HepG2 (cell line): Measurements from ENCODE around the gene DNAJA3. TPM values are rescaled to one million over a fixed set of nuclear protein-coding genes. Genes with fewer than 3 reads are reported as not detected.

Experiments
- GFI1 ChIP-seq: sonication (generic); formaldehyde crosslinking; IDR thresholded peaks from 2 replicates; pipeline ENCODE4 v1.5.0; 2020; ENCODE audit warnings: missing genetic modification reagents, mild to moderate bottlenecking, borderline replicate concordance
- KAT2B ChIP-seq: fragments of 150-350 bp; IDR thresholded peaks from 2 replicates; pipeline ENCODE4 v1.6.1; 2014; ENCODE audit warnings: low read depth, low read length, borderline replicate concordance
- NFYB ChIP-seq: sonication (generic); formaldehyde crosslinking; IDR thresholded peaks from 2 replicates; pipeline ENCODE4 v1.4.0; 2020; ENCODE audit warnings: missing genetic modification reagents
- PCBP2 ChIP-seq: fragments of 200-400 bp; formaldehyde crosslinking; optimal IDR thresholded peaks from 2 replicates; pipeline ENCODE3; 2018; ENCODE audit warnings: low read length, low read depth; ENCODE audit not compliant: poor library complexity, severe bottlenecking
- RARA ChIP-seq: IDR thresholded peaks from 2 replicates; pipeline ENCODE4 v1.6.1; 2016; ENCODE audit warnings: missing genetic modification reagents, missing compliant biosample characterization
- SKI ChIP-seq: fragments of 450-650 bp; IDR thresholded peaks from one replicate; pipeline ENCODE4 v1.6.1; 2018; ENCODE audit warnings: mild to moderate bottlenecking; ENCODE audit not compliant: partially characterized antibody
- SRY ChIP-seq: sonication (generic); formaldehyde crosslinking; IDR thresholded peaks from 2 replicates; pipeline ENCODE4 v1.8.0; 2022; ENCODE audit warnings: mild to moderate bottlenecking, missing genetic modification reagents
- ZBTB8A ChIP-seq: sonication (generic); formaldehyde crosslinking; IDR thresholded peaks from 2 replicates; pipeline ENCODE4 v1.4.0; 2020; ENCODE audit warnings: mild to moderate bottlenecking, low read depth, missing genetic modification reagents, borderline replicate concordance
- ZFP82 ChIP-seq: sonication (generic); formaldehyde crosslinking; IDR thresholded peaks from 2 replicates; pipeline ENCODE4 v1.5.1; 2020; ENCODE audit warnings: mild to moderate bottlenecking, missing genetic modification reagents, borderline replicate concordance
- ZNF205 ChIP-seq: IDR thresholded peaks from 2 replicates; pipeline ENCODE4 v1.6.1; 2018; ENCODE audit warnings: missing biosample characterization, missing genetic modification reagents
- ZNF460 ChIP-seq: sonication (generic); formaldehyde crosslinking; IDR thresholded peaks from 2 replicates; pipeline ENCODE4 v1.5.1; 2020; ENCODE audit warnings: missing genetic modification reagents, mild to moderate bottlenecking, borderline replicate concordance
- ZNF543 ChIP-seq: sonication (generic); formaldehyde crosslinking; IDR thresholded peaks from 2 replicates; pipeline ENCODE4 v1.4.0; 2020; ENCODE audit warnings: mild to moderate bottlenecking, missing genetic modification reagents
- ZNF670 ChIP-seq: sonication (generic); formaldehyde crosslinking; IDR thresholded peaks from 2 replicates; pipeline ENCODE4 v1.8.0; 2022; ENCODE audit warnings: mild to moderate bottlenecking, missing genetic modification reagents, borderline replicate concordance
- ZNF672 ChIP-seq: sonication (generic); formaldehyde crosslinking; IDR thresholded peaks from 2 replicates; pipeline ENCODE4 v1.8.1; 2022; ENCODE audit warnings: missing genetic modification reagents
- polyA plus RNA-seq, 8 experiments: library from polyadenylated mRNA; depleted of rRNA in 3 of 8; stranded (reverse) in 7 of 8; unstranded in 1 of 8; fragments of >200 nt; fragmentation: Illumina TruSeq in 4 of 8; extraction: Trizol in 4 of 8; gene quantifications; 2 replicates each; pipeline versions ENCODE4 v1.2.1 to v1.2.3, GENCODE V29; 2011 to 2016; ENCODE audit warnings: low read depth in 4 of 8, missing spikeins in 1 of 8, mixed read lengths in 1 of 8; ENCODE audit not compliant: insufficient read depth in 1 of 8
- total RNA-seq, 5 experiments: library from RNA; depleted of rRNA; stranded (reverse); fragments of >200 nt; fragmentation: Illumina TruSeq; extraction: Trizol; gene quantifications; 2 replicates each; pipeline ENCODE4 v1.2.3, GENCODE V29; 2016; ENCODE audit warnings: low read depth in 1 of 5
- TF ChIP-seq, protein P1 (sequence below): sonication (generic); formaldehyde crosslinking; IDR thresholded peaks from 2 replicates; pipeline ENCODE4 v1.4.0; 2020; ENCODE audit warnings: missing genetic modification reagents, borderline replicate concordance
- TF ChIP-seq, protein P2 (sequence below): IDR thresholded peaks from 2 replicates; pipeline ENCODE4 v1.6.1; 2018; ENCODE audit warnings: missing genetic modification reagents, mild to moderate bottlenecking, missing compliant biosample characterization
- TF ChIP-seq, protein P3 (sequence below): sonication (generic); formaldehyde crosslinking; IDR thresholded peaks from 2 replicates; pipeline ENCODE4 v1.5.1; 2020; ENCODE audit warnings: missing genetic modification reagents, mild to moderate bottlenecking, borderline replicate concordance
- TF ChIP-seq, protein P4 (sequence below): sonication (generic); formaldehyde crosslinking; IDR thresholded peaks from 2 replicates; pipeline ENCODE4 v1.4.0; 2020; ENCODE audit warnings: mild to moderate bottlenecking, low read depth, missing genetic modification reagents
- TF ChIP-seq, protein P5 (sequence below): sonication (generic); formaldehyde crosslinking; IDR thresholded peaks from 2 replicates; pipeline ENCODE4 v1.9.0; 2021; ENCODE audit warnings: missing genetic modification reagents, borderline replicate concordance
- TF ChIP-seq, protein P6 (sequence below): IDR thresholded peaks from 2 replicates; pipeline ENCODE4 v1.6.1; 2016; ENCODE audit warnings: mild to moderate bottlenecking

The DNAJA3 gene
- total and polyA plus RNA-seq, 2 of the 13 experiments (the other 11 are each of a cell fraction or from before 2014, with no cell fraction given), result 77.0 to 83.3 TPM

DNA sequence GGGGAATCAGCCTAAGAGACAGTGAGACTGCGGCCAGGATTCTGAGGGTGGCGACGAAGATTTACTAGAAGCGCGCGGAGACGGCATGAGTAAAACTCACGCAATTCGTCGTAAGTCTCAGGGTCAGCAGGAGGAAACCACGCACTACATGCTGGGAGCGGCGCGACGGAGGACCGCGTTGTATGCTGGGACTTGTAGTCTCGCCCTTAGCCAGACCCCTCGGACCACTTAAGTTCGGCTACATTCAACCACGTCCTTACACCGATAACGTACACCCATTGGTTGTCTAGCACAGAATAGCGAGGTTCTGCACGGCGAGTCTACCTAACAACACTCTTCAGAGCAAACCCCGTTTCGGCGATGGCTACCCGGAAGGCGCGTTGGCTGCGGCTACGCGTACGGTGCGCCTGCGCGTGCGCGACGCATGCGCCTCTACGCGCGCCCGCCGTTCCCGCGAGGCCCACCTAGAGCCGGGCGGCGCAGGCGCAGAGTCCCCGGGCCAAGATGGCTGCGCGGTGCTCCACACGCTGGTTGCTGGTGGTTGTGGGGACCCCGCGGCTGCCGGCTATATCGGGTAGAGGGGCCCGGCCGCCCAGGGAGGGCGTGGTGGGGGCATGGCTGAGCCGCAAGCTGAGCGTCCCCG, at the start of gene DNAJA3 (continued):
- TF ChIP-seq, protein P1, sequence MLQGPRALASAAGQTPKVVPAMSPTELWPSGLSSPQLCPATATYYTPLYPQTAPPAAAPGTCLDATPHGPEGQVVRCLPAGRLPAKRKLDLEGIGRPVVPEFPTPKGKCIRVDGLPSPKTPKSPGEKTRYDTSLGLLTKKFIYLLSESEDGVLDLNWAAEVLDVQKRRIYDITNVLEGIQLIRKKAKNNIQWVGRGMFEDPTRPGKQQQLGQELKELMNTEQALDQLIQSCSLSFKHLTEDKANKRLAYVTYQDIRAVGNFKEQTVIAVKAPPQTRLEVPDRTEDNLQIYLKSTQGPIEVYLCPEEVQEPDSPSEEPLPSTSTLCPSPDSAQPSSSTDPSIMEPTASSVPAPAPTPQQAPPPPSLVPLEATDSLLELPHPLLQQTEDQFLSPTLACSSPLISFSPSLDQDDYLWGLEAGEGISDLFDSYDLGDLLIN (CRISPR knock-in tag), result no peak
- TF ChIP-seq GFI1 (CRISPR knock-in tag), result peak; percentile 49; the same call in 1 of the 2 replicates
- peak; percentile 81; the same call in 1 of the 2 replicates for TF ChIP-seq ZNF670 (CRISPR knock-in tag)
- TF ChIP-seq NFYB (CRISPR knock-in tag), result peak; percentile 47
- TF ChIP-seq ZNF205, result peak; percentile 17; the same call in 1 of the 2 replicates
- no peak for TF ChIP-seq KAT2B
- TF ChIP-seq, protein P2, sequence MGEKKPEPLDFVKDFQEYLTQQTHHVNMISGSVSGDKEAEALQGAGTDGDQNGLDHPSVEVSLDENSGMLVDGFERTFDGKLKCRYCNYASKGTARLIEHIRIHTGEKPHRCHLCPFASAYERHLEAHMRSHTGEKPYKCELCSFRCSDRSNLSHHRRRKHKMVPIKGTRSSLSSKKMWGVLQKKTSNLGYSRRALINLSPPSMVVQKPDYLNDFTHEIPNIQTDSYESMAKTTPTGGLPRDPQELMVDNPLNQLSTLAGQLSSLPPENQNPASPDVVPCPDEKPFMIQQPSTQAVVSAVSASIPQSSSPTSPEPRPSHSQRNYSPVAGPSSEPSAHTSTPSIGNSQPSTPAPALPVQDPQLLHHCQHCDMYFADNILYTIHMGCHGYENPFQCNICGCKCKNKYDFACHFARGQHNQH (CRISPR knock-in tag), result no peak; the same call in 1 of the 2 replicates
- TF ChIP-seq, protein P3, sequence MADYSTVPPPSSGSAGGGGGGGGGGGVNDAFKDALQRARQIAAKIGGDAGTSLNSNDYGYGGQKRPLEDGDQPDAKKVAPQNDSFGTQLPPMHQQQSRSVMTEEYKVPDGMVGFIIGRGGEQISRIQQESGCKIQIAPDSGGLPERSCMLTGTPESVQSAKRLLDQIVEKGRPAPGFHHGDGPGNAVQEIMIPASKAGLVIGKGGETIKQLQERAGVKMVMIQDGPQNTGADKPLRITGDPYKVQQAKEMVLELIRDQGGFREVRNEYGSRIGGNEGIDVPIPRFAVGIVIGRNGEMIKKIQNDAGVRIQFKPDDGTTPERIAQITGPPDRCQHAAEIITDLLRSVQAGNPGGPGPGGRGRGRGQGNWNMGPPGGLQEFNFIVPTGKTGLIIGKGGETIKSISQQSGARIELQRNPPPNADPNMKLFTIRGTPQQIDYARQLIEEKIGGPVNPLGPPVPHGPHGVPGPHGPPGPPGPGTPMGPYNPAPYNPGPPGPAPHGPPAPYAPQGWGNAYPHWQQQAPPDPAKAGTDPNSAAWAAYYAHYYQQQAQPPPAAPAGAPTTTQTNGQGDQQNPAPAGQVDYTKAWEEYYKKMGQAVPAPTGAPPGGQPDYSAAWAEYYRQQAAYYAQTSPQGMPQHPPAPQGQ (CRISPR knock-in tag), result no peak
- TF ChIP-seq PCBP2, result no peak
- no peak for TF ChIP-seq SRY (CRISPR knock-in tag)
- peak; percentile 35 for TF ChIP-seq RARA (CRISPR knock-in tag)
- TF ChIP-seq ZNF460, result no peak
- TF ChIP-seq, protein P4, sequence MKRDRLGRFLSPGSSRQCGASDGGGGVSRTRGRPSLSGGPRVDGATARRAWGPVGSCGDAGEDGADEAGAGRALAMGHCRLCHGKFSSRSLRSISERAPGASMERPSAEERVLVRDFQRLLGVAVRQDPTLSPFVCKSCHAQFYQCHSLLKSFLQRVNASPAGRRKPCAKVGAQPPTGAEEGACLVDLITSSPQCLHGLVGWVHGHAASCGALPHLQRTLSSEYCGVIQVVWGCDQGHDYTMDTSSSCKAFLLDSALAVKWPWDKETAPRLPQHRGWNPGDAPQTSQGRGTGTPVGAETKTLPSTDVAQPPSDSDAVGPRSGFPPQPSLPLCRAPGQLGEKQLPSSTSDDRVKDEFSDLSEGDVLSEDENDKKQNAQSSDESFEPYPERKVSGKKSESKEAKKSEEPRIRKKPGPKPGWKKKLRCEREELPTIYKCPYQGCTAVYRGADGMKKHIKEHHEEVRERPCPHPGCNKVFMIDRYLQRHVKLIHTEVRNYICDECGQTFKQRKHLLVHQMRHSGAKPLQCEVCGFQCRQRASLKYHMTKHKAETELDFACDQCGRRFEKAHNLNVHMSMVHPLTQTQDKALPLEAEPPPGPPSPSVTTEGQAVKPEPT (CRISPR knock-in tag), result no peak
- TF ChIP-seq ZNF543, result no peak; the same call in 1 of the 2 replicates
- 0 out of 2 replicates have a peak, but pooled peaks have one; percentile 30 for TF ChIP-seq ZBTB8A (CRISPR knock-in tag)
- TF ChIP-seq, protein P5, sequence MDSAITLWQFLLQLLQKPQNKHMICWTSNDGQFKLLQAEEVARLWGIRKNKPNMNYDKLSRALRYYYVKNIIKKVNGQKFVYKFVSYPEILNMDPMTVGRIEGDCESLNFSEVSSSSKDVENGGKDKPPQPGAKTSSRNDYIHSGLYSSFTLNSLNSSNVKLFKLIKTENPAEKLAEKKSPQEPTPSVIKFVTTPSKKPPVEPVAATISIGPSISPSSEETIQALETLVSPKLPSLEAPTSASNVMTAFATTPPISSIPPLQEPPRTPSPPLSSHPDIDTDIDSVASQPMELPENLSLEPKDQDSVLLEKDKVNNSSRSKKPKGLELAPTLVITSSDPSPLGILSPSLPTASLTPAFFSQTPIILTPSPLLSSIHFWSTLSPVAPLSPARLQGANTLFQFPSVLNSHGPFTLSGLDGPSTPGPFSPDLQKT (CRISPR knock-in tag), result no peak
- TF ChIP-seq SKI, result peak; percentile 34
- no peak for TF ChIP-seq ZNF672 (CRISPR knock-in tag)
- TF ChIP-seq, protein P6, sequence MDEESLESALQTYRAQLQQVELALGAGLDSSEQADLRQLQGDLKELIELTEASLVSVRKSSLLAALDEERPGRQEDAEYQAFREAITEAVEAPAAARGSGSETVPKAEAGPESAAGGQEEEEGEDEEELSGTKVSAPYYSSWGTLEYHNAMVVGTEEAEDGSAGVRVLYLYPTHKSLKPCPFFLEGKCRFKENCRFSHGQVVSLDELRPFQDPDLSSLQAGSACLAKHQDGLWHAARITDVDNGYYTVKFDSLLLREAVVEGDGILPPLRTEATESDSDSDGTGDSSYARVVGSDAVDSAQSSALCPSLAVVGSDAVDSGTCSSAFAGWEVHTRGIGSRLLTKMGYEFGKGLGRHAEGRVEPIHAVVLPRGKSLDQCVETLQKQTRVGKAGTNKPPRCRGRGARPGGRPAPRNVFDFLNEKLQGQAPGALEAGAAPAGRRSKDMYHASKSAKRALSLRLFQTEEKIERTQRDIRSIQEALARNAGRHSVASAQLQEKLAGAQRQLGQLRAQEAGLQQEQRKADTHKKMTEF, result peak; percentile 83; the same call in 1 of the 2 replicates
- peak; percentile 85; the same call in 1 of the 2 replicates for TF ChIP-seq ZFP82 (CRISPR knock-in tag)
